GM21576 (cell line): ENCODE measurements around the gene FMO2.

Experiments used
- ATAC-seq: cut with Tn5 transposase; IDR thresholded peaks from one replicate; pipeline ENCODE4 v1.9.1; 2021; ENCODE audit warnings: mild to moderate bottlenecking, moderate library complexity; ENCODE audit not compliant: unreplicated experiment

The FMO2 gene

GRCh38 chr1:171185091-171185490 is at the start of gene FMO2:
Gene FMO2 (plus strand): TSS chr1:171185300. CDS start chr1:171185714, 414 bp downstream.
- ATAC-seq = no peak

DNA sequence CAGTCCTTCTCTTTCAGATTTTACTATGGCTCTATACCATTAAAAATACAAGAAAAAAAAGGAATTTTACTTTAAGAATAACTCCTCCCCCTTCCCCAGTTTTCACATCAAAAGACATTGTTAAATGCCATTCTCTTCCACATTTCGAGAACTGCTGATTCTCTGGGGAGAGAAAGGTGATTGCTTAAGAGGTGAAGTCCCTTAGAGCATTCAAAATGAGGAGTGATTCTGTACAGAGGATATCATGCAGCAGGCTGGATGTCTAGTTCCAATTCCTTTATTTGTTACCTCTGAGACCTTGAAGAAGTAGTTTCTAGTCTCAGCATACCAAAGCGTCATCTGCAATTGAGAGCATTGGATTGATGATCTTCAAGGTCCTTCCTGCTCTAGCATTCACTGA is 47.5 kb upstream of the FMO2 start:
- ATAC-seq = no peak

- ATAC-seq = no peak
These were observed 46.1 kb upstream of the FMO2 start for GRCh38 chr1:171138980-171139379.

GRCh38 chr1:171139890-171140289 is 45.2 kb upstream of the FMO2 start:
- no peak for ATAC-seq

GRCh38 chr1:171140401-171140800 is 44.7 kb upstream of the FMO2 start:
- ATAC-seq = no peak

GRCh38 chr1:171140956-171141687 is 44.0 kb upstream of the FMO2 start:
- no peak for ATAC-seq

- ATAC-seq = no peak
These were observed 43.2 kb upstream of the FMO2 start for GRCh38 chr1:171141688-171142415.

DNA sequence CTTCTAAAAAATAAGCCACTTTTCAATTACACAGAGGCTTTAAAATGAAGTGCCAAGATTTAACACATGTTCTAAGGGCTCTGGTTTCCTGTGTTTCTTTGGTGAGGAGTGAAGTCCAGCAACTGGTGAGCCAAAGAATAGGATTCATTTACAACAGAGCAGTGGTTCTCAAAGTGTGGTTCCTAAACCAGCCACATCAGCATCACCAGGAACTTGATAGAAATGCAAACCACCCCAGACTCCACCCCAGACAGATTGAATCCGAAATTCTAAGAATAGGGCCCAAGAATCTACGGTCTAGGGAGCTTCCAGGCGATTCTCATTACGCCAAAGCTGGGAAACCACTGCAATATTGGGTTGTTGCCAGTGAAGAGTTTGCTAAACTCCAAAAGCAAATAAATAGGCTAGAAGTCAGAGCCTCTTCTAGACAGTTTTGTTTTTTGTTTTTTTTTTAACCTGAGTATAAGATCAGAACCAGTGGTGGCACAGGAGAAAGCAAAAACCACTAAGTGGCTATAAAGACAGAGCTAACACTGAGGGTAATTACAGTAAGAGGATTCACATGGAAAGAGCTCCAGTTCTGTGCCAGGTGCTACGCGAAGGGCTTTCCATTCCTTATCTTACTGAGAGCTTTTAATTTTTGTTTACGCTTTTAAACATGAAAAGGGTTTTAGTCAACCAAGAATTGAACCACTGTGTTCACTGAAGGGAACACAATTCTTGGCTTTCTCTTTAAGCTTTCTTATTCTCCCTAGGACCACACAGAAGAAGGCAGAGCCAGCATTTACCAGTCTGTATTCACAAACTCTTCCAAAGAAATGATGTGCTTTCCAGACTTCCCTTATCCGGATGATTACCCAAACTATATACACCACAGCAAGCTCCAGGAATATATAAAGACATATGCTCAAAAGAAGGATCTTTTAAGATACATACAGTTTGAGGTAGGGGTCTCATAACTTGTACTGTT is 42.4 kb upstream of the FMO2 start:
- ATAC-seq = no peak

DNA sequence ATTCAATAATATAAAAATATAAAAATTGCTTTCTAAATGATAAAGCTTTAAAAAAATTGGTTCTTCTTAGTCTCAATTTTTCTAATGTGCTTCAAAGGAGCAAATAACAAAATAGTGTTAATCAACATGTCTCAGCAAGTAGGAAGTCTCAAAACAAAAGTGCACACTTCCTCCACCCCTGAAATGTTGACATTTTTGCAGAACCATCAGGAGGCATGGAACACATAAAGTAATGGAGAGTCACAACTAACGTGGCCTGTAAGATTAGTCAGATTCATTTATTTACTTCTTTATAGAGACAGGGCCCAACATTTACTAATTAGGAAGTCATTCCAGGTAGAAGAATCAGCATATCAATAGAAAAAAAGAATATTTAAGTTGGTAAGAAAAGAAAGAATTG is 34.9 kb upstream of the FMO2 start:
- no peak for ATAC-seq

- ATAC-seq = no peak
These were observed 32.6 kb upstream of the FMO2 start for GRCh38 chr1:171152549-171152948.

DNA sequence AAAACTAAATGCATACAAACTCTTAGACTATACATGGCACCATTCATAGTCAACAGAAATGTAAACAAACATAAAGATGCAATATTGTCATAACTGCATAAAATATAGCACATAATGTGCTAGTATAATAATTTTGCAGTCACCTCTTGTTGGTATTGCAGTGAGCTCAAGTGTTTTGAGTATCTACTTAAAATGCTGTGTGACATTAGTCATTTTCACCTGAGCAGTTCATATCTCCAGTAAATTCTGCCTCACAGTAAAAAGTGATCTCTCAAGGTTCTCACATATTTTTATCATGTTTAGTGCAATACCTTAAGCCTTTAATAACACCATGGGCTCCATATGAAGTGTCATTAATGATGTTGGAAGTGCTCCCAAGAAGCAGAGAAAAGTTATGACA is 29.6 kb upstream of the FMO2 start:
- ATAC-seq = no peak

GRCh38 chr1:171158096-171158495 is 27.0 kb upstream of the FMO2 start:
- no peak for ATAC-seq

DNA sequence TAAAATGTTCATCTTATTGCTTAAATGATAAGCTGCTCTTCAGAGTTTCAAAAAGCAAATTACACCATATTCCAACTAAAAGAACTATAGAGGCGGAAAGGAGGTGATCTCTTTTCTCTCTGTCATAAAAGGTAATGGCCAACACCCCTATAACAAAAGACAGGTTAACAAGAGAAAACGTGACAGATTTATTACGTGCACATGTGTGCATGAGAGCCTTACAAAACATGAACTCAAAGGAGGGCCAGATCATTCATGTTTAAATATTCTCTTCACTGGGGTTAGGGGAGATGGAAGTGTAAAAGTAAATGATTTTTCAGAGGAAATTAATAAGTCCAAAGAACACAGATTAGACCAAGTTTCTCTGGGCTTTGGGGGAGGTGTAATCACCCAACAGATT is 26.5 kb upstream of the FMO2 start:
- ATAC-seq = no peak

DNA sequence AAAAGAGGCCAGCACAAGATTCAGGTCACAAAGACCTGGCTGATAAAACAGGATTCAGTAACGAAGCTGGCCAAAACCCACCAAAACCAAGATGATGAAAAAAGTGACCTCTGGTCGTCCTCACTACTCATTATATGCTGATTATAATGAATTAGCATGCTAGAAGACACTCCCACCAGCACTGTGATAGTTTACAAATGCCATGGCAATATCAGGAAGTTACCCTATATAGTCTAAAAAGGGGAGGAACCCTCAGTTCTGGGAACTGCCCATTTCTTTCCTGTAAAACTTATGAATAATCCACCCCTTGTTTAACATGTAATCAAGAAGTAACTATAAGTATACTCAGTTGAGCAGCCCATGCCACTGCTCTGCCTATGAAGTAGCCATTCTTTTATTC is 26.0 kb upstream of the FMO2 start:
- no peak for ATAC-seq

DNA sequence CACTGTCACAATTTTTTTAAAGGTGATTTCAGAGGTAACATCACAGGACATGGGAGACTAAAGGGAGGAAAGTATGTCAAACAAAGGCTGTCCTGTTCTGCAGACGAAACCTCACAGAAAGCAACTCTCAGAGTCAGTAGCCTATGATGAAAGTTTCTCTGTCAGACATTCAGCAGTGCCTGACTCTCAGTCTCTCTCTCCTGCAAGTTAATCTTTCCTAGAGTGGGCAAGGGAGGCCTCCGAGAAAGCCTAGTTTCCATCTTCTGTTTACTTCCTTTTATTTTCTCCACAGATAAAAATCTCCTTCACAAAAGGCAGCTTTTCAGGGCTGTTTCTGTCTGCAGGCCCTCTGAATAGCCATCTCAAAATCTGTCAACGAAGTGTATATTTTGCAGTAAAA is 24.9 kb upstream of the FMO2 start:
- ATAC-seq = no peak

GRCh38 chr1:171160639-171161354 is 24.3 kb upstream of the FMO2 start:
- ATAC-seq = no peak

DNA sequence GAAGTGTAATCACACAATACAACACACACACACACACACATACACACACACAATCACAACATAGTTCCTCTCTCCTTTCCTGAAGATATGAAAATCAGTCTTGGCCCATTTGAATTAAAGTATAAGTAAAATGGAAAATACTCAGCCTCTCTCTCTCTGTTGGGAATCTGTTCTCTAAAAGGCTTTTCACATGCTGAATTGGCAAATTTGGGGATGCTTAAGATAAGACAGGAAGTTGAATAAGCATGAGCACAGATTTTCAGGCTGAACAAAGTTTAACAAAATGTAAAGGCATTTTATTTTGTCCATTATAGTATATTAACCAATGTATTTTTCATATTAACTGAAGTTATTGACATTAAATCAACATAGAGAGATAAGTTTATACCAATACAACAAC is 23.7 kb upstream of the FMO2 start:
- no peak for ATAC-seq

DNA sequence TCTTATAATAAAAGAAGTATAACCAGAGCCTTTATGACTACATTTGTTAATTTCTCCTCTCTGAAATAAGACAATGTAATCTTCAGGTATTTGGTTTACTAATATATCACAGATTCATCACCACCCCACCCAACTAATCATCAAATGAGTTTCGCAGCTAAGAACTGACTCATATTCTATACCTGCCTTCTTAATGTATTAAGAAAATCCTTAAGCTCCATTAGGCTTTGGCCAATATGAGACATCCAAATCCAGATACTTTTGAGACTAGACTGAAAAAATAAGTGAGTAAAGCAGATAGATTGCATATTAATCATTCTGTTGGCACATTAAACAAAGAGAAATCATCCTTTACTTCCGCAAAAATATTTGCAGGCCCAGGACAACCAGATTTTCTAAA is 18.7 kb upstream of the FMO2 start:
- no peak for ATAC-seq

DNA sequence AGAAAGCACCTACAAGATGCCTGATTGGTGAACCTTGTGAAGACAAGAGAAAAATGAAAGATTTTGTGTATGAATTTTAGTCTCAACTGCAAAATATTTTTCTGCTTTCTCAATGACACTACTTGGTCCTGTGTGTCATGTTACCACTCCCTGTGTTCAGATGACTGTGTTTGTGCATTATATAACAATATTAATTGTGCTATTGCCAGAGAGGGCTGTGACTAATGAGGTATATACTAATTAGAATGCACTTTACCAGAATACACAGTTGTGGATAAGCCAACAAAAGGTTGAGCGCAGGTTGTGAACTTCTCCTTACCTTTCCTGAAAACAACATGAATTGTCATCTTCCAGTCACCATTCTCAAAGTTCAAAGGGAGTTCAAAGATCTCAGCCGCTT is 17.3 kb upstream of the FMO2 start:
- no peak for ATAC-seq

GRCh38 chr1:171172471-171172870 is 12.6 kb upstream of the FMO2 start:
- no peak for ATAC-seq

GRCh38 chr1:171173069-171173468 is 12.0 kb upstream of the FMO2 start:
- ATAC-seq = no peak
